G401.6 (cell line): ENCODE measurements around the gene SLC7A6.

Experiments
- FAIRE-seq: peaks from 2 replicates; lab custom pipeline; 2012; peaks lifted over from hg19 to GRCh38; lab: Jason Lieb, UNC

The SLC7A6 gene

GRCh38 chr16:68235108-68235886 lies 29.0 kb upstream of the SLC7A6 start:
- no peak for FAIRE-seq

GRCh38 chr16:68235887-68236136 lies 28.5 kb upstream of the SLC7A6 start, which contains the start of gene ESRP2:
Gene ESRP2, minus strand, starts transcription at chr16:68236127. Its CDS starts 82 bp downstream, at chr16:68236045.
- FAIRE-seq, result no peak

GRCh38 chr16:68236137-68236825 lies 28.0 kb upstream of the SLC7A6 start:
- FAIRE-seq, result no peak

- no peak for FAIRE-seq
Observed at GRCh38 chr16:68236826-68237242, 27.5 kb upstream of the SLC7A6 start.

- FAIRE-seq, result peak; percentile 93
Observed at GRCh38 chr16:68237243-68238028, 26.9 kb upstream of the SLC7A6 start.

GRCh38 chr16:68238029-68238345 lies 26.3 kb upstream of the SLC7A6 start:
- FAIRE-seq, result no peak

GRCh38 chr16:68242085-68242484 lies 22.2 kb upstream of the SLC7A6 start:
- FAIRE-seq, result no peak

- FAIRE-seq, result no peak
Observed at GRCh38 chr16:68242926-68243858, 21.1 kb upstream of the SLC7A6 start.

- FAIRE-seq, result no peak
Observed at GRCh38 chr16:68244481-68244902, 19.8 kb upstream of the SLC7A6 start.

GRCh38 chr16:68244903-68245853 lies 19.1 kb upstream of the SLC7A6 start, which contains the start of gene PLA2G15:
Gene PLA2G15, plus strand, starts transcription at chr16:68245373. Its CDS starts 54 bp downstream, at chr16:68245427.
- FAIRE-seq, result no peak

- no peak for FAIRE-seq
Observed at GRCh38 chr16:68246121-68246520, 18.2 kb upstream of the SLC7A6 start.

GRCh38 chr16:68246666-68247065 lies 17.7 kb upstream of the SLC7A6 start:
- FAIRE-seq, result no peak

GRCh38 chr16:68247400-68247799 lies 16.9 kb upstream of the SLC7A6 start:
- FAIRE-seq, result no peak

- FAIRE-seq, result no peak
Observed at GRCh38 chr16:68247932-68248331, 16.4 kb upstream of the SLC7A6 start.

- FAIRE-seq, result no peak
Observed at GRCh38 chr16:68249371-68249770, 15.0 kb upstream of the SLC7A6 start.

- FAIRE-seq, result no peak
Observed at GRCh38 chr16:68250951-68251350, 13.4 kb upstream of the SLC7A6 start.

- no peak for FAIRE-seq
Observed at GRCh38 chr16:68251832-68252231, 12.5 kb upstream of the SLC7A6 start.

GRCh38 chr16:68252383-68252782 lies 11.9 kb upstream of the SLC7A6 start:
- no peak for FAIRE-seq

GRCh38 chr16:68253721-68254120 lies 10.6 kb upstream of the SLC7A6 start:
- FAIRE-seq, result no peak

- FAIRE-seq, result no peak
Observed at GRCh38 chr16:68255712-68256111, 8.6 kb upstream of the SLC7A6 start.
